NOMO-1 treated with DMSO at 0.1 percent for 48 hours (cell line): ENCODE measurements around the gene UBL5.
A peak's percentile ranks its signal among the peaks of the same experiment; 100 is the strongest.
"Not testable (repeated sequence)": the region's sequence is repeated elsewhere in the genome, so short reads cannot be mapped to it uniquely, and the experiment has no call there.

Source experiments
- DNase-seq: peaks from one replicate; lab custom pipeline; 2025; ENCODE audit not compliant: unreplicated experiment; lab: John Stamatoyannopoulos, UW

UBL5 gene

GRCh38 chr19:9808855-9809824 is 18.6 kb upstream of the UBL5 start:
- no peak for DNase-seq

GRCh38 chr19:9811139-9811538 is 16.6 kb upstream of the UBL5 start:
- no peak for DNase-seq

- no peak for DNase-seq
These were observed 9.5 kb upstream of the UBL5 start for GRCh38 chr19:9818175-9818733.

DNA sequence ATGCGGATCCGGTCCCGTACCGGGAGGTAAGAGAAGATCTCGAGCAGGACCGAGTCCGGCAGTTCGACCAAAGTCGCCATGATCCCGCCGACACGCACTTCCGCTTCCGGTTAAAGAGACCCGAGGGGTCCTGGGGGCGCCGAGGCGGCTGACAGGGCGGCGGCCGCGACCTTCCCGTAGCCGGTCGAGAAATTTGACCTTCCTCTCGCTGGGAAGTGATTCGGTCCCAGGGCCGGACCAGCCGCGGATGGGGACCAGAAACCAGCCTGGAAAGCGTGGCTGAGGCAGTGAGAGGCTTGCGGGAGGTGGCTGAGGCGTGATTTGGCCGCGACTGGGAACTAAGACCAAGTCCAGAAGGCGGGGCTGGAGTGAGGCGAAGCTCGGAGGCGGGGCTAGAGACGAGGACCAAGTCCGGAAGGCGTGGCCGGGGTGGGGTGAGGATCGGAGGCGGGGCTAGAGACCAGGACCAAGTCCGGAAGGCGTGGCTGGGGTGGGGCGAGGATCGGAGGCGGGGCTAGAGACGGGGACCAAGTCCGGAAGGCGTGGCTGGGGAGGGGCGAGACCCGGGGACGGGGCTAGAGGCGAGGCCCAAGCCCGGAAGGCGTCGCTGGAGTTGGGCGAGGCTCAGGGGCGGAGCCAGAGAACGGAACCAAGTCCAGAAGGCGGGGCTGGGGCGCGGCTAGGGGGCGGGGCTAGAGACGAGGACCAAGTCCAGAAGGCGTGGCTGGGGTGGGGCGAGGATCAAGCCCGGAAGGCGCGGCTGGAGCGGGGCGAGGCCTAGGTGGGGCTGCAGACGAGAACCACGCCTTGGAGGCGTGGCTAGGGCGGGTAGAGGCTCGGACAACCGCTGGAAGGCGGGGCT is 8.8 kb upstream of the UBL5 start, which contains the start of gene FBXL12:
TSS of gene FBXL12 (minus strand) at position 346 of the 862 bp plus-strand sequence. CDS start at position 80, 266 bp downstream.
- peak; percentile 99 for DNase-seq

DNA sequence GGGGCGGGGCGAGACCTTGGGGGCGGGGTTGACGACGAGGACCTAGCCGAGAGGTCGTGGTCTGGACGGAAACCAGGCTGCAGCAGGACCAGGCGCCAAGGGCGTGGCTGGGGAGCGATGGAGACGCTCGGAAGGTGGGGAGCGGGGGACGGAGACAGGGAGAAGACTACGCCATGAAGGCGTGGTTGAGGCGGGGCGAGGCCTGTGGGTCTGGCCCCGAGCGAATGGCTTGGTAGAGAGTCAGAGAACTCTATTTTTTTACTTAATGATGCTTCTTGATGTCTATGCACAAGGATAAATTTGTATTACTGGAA is 8.2 kb upstream of the UBL5 start:
- no peak for DNase-seq

- not testable (repeated sequence) for DNase-seq
These were observed 7.7 kb upstream of the UBL5 start for GRCh38 chr19:9820034-9820433.

- no peak for DNase-seq
These were observed 3.9 kb upstream of the UBL5 start for GRCh38 chr19:9823816-9824215.

- DNase-seq, result no peak
These were observed 889 bp downstream of the UBL5 start for GRCh38 chr19:9828551-9829063.

GRCh38 chr19:9834307-9834725 is 6.6 kb downstream of the UBL5 start:
- DNase-seq, result no peak

- DNase-seq, result peak; percentile 99
These were observed 7.2 kb downstream of the UBL5 start, which contains the start of gene PIN1 for GRCh38 chr19:9834726-9835506. TSS of gene PIN1 (plus strand) at chr19:9835318. CDS start at chr19:9835345, 27 bp downstream.

DNA sequence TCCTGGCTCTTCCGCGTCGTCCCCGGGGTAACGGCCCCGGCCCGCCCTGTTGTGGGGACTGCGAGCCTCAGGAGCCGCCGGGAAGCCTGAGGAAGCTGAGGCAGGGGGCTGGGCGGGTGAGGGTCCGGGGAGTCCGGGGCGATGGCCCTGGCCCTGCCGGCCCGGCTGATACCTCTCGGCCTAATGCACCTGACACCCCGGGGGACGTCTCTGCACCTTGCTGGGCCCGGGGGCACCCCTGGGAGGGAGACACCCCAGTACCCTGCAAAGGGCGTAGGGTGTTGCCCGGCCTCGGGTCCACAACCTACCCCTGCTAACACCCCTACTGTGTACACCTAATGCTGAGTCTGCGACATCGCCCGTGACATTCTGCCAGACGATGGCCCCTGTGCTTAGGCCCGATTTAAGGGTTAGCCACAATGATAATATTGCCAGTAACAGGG is 7.8 kb downstream of the UBL5 start:
- DNase-seq, result no peak

DNA sequence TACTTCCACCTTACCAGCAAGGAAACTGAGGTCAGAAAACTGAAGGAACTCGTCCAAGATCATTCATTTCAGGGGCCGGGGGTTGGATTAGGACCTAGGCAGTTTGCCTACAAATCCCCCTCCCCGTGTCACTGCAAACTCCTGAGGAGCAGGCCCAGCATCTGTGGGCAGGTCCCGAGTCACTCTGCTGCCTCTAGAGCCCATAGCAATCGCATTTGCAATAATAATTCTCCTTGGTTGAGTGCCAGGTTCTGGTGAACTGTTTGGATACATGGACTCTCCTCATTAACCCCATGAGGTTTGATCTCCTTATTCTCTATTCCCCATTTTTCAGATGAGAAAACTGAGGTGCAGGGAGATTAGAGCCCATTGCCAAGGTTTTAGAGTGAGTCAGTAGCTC is 8.3 kb downstream of the UBL5 start:
- no peak for DNase-seq

DNA sequence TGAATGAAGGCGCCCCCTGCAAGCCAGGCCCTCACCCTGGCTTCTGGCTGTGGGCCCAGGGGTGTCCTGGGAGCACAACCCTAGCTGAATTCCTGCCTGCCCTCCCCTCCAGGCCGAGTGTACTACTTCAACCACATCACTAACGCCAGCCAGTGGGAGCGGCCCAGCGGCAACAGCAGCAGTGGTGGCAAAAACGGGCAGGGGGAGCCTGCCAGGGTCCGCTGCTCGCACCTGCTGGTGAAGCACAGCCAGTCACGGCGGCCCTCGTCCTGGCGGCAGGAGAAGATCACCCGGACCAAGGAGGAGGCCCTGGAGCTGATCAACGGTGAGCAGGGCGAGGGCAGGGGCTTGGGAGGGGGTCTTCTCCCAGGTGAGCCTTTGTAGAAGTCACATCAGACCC is 10.6 kb downstream of the UBL5 start:
- no peak for DNase-seq

DNA sequence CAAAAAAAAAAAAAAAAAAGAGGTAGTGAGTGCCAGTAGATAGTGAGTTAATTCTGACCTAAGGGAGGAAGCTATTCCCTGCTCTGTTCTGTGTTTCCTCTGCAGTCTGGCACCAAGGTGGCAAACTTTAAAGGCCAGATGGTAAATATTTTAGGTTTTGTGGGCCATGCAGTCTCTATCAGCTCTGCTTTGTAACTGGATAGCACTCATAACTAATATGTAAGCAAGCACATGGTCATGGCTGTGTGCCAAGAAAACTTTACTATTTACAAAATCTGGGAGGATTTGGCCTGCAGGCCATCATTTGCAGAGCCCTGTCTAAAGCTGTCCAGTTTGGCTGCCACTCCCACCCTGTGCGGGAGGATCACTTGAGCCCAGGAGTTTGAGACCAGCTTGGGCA is 11.7 kb downstream of the UBL5 start:
- DNase-seq, result no peak

- DNase-seq, result no peak
These were observed 15.3 kb downstream of the UBL5 start for GRCh38 chr19:9842834-9843625.

- DNase-seq, result not testable (repeated sequence)
These were observed 16.0 kb downstream of the UBL5 start for GRCh38 chr19:9843626-9844273.

GRCh38 chr19:9847087-9847671 is 19.5 kb downstream of the UBL5 start:
- no peak for DNase-seq

DNA sequence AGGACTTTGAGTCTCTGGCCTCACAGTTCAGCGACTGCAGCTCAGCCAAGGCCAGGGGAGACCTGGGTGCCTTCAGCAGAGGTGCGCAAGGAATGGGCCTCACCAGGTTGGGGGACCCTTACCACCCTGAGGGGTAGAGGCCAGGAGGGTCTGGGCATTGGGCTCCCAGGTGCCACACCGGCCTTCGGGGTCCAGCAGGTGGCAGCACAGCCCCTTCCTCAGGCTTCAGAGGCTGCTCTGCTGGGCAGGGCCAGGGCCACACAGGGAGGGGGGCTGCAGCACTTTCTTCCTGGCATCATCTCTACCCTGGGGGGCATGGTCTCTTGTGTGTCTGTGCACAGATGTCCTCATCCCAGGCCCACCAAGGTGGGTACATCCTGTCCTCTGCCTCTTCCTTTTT is 20.3 kb downstream of the UBL5 start:
- no peak for DNase-seq

DNA sequence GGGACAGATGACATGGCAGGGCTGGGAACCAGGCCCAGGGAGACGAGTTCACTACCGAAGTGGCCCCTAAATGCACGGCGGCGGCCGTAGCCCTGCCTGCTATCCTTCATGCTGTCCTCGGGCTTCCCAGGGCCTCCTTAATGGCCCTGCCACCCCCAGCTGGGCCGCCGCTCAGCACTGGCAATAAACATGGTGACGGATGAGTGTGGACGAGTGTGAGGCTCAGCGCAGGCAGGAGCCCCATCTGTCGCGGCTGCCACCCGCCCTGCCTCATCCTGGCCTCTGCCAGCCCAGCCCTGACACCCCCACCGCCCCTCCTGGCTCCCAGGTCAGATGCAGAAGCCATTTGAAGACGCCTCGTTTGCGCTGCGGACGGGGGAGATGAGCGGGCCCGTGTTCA is 21.0 kb downstream of the UBL5 start:
- DNase-seq, result no peak
